SK-N-SH treated with all-trans-retinoic acid at 6 μM for 48 hours (cell line): ENCODE results near the gene TNIK.

Experiments
- ATAC-seq: fragments of 200-7000 bp; cut with Tn5 transposase; 3 replicates; pipeline ENCODE4 v1.9.1; 2020; ENCODE audit warnings: mild to moderate bottlenecking, moderate library complexity
- ARNTL ChIP-seq: fragments of 450-650 bp; formaldehyde crosslinking; IDR thresholded peaks from 2 replicates; pipeline ENCODE4 v1.5.0; 2020; ENCODE audit warnings: low read depth, mild to moderate bottlenecking, moderate library complexity, borderline replicate concordance
- BACH2 ChIP-seq: fragments of 250-450 bp; sonication (Bioruptor Pico); IDR thresholded peaks from 2 replicates; pipeline ENCODE4 v1.9.0; 2021; ENCODE audit warnings: mild to moderate bottlenecking, borderline replicate concordance
- CSDC2 ChIP-seq: fragments of 250-450 bp; sonication (Bioruptor Pico); IDR thresholded peaks from 2 replicates; pipeline ENCODE4 v1.5.0; 2020; ENCODE audit warnings: mild to moderate bottlenecking, moderate library complexity
- ESRRG ChIP-seq: fragments of 250-450 bp; sonication (Bioruptor Pico); IDR thresholded peaks from 2 replicates; pipeline ENCODE4 v1.6.1; 2021; ENCODE audit warnings: mild to moderate bottlenecking
- GLIS3 ChIP-seq: fragments of 250-450 bp; sonication (Bioruptor Pico); IDR thresholded peaks from 2 replicates; pipeline ENCODE4 v1.5.0; 2020; ENCODE audit warnings: mild to moderate bottlenecking, moderate library complexity
- ISL1 ChIP-seq: fragments of 250-450 bp; sonication (Bioruptor Pico); IDR thresholded peaks from 2 replicates; pipeline ENCODE4 v2.1.2; 2022; ENCODE audit warnings: mild to moderate bottlenecking, moderate library complexity
- OSR1 ChIP-seq: fragments of 250-450 bp; sonication (Bioruptor Pico); IDR thresholded peaks from 2 replicates; pipeline ENCODE4 v1.8.0; 2022; ENCODE audit warnings: moderate library complexity, mild to moderate bottlenecking, inconsistent platforms
- PPARA ChIP-seq: fragments of 250-450 bp; sonication (Bioruptor Pico); IDR thresholded peaks from 2 replicates; pipeline ENCODE4 v1.5.0; 2020; ENCODE audit warnings: mild to moderate bottlenecking, borderline replicate concordance
- RARB ChIP-seq: fragments of 250-450 bp; sonication (Bioruptor Pico); IDR thresholded peaks from 2 replicates; pipeline ENCODE4 v1.8.0; 2021; ENCODE audit warnings: mild to moderate bottlenecking, moderate library complexity
- SNAI2 ChIP-seq: fragments of 250-450 bp; sonication (Bioruptor Pico); IDR thresholded peaks from 2 replicates; pipeline ENCODE4 v1.5.0; 2020; ENCODE audit warnings: mild to moderate bottlenecking, moderate library complexity
- TCF4 ChIP-seq: fragments of 250-450 bp; sonication (Bioruptor Pico); IDR thresholded peaks from 2 replicates; pipeline ENCODE4 v1.8.0; 2021; ENCODE audit warnings: mild to moderate bottlenecking, moderate library complexity, borderline replicate concordance
- TOX ChIP-seq: fragments of 250-450 bp; sonication (Bioruptor Pico); IDR thresholded peaks from 2 replicates; pipeline ENCODE4 v1.8.0; 2021; ENCODE audit warnings: mild to moderate bottlenecking, moderate library complexity, borderline replicate concordance
- ZC3H10 ChIP-seq: fragments of 250-450 bp; sonication (Bioruptor Pico); IDR thresholded peaks from 2 replicates; pipeline ENCODE4 v1.5.1; 2021; ENCODE audit warnings: mild to moderate bottlenecking, moderate library complexity
- ZFP3 ChIP-seq: fragments of 250-450 bp; sonication (Bioruptor Pico); IDR thresholded peaks from 2 replicates; pipeline ENCODE4 v1.5.0; 2020; ENCODE audit warnings: mild to moderate bottlenecking, moderate library complexity
- ZNF565 ChIP-seq: fragments of 450-650 bp; formaldehyde crosslinking; conservative IDR thresholded peaks from 2 replicates; pipeline ENCODE4 v1.5.0; 2020; ENCODE audit warnings: low read depth, mild to moderate bottlenecking, moderate library complexity
- ZNF70 ChIP-seq: fragments of 450-650 bp; formaldehyde crosslinking; IDR thresholded peaks from 2 replicates; pipeline ENCODE4 v1.5.0; 2020; ENCODE audit warnings: mild to moderate bottlenecking, moderate library complexity
- ZNF8 ChIP-seq: fragments of 450-650 bp; formaldehyde crosslinking; IDR thresholded peaks from 2 replicates; pipeline ENCODE4 v1.5.0; 2020; ENCODE audit warnings: mild to moderate bottlenecking, moderate library complexity
- TF ChIP-seq, protein P1 (sequence below): fragments of 250-450 bp; sonication (Bioruptor Pico); IDR thresholded peaks from 2 replicates; pipeline ENCODE4 v1.8.0; 2021; ENCODE audit warnings: low read depth, mild to moderate bottlenecking, moderate library complexity, borderline replicate concordance
- TF ChIP-seq, protein P2 (sequence below): fragments of 250-450 bp; sonication (Bioruptor Pico); IDR thresholded peaks from 2 replicates; pipeline ENCODE4 v1.5.0; 2020; ENCODE audit warnings: mild to moderate bottlenecking, moderate library complexity
- TF ChIP-seq, protein P3 (sequence below): fragments of 250-450 bp; sonication (Bioruptor Pico); IDR thresholded peaks from 2 replicates; pipeline ENCODE4 v1.5.1; 2020; ENCODE audit warnings: low read depth, mild to moderate bottlenecking, moderate library complexity
- TF ChIP-seq, protein P4 (sequence below): fragments of 250-450 bp; sonication (Bioruptor Pico); IDR thresholded peaks from 2 replicates; pipeline ENCODE4 v1.8.0; 2020; ENCODE audit warnings: mild to moderate bottlenecking, moderate library complexity, borderline replicate concordance

TNIK gene

DNA sequence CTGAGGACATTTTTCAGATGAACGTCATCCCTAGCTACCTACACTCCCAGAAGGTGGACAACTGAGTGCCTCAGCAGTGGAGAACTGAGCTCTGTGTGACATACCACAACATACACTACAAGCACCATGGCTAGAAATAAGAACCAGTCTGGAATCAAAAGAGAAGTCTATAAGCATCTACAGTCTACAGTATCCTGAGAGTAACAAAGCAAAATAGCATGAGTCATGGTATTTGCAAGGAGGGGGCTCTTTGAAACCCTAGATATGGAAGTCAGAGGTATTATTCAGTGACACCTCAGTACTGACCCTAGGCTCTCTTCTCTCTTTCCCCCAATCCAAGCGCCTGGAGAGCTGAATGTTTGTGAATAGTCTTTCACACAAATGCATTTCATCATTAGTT, 87.5 kb downstream of the TNIK start (continued):
- TF ChIP-seq, protein P1, sequence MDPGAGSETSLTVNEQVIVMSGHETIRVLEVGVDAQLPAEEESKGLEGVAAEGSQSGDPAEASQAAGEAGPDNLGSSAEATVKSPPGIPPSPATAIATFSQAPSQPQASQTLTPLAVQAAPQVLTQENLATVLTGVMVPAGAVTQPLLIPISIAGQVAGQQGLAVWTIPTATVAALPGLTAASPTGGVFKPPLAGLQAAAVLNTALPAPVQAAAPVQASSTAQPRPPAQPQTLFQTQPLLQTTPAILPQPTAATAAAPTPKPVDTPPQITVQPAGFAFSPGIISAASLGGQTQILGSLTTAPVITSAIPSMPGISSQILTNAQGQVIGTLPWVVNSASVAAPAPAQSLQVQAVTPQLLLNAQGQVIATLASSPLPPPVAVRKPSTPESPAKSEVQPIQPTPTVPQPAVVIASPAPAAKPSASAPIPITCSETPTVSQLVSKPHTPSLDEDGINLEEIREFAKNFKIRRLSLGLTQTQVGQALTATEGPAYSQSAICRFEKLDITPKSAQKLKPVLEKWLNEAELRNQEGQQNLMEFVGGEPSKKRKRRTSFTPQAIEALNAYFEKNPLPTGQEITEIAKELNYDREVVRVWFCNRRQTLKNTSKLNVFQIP (CRISPR knock-in tag) = no peak
- TF ChIP-seq RARB (CRISPR knock-in tag) (no peak), GLIS3 (no peak)
- TF ChIP-seq, protein P2, sequence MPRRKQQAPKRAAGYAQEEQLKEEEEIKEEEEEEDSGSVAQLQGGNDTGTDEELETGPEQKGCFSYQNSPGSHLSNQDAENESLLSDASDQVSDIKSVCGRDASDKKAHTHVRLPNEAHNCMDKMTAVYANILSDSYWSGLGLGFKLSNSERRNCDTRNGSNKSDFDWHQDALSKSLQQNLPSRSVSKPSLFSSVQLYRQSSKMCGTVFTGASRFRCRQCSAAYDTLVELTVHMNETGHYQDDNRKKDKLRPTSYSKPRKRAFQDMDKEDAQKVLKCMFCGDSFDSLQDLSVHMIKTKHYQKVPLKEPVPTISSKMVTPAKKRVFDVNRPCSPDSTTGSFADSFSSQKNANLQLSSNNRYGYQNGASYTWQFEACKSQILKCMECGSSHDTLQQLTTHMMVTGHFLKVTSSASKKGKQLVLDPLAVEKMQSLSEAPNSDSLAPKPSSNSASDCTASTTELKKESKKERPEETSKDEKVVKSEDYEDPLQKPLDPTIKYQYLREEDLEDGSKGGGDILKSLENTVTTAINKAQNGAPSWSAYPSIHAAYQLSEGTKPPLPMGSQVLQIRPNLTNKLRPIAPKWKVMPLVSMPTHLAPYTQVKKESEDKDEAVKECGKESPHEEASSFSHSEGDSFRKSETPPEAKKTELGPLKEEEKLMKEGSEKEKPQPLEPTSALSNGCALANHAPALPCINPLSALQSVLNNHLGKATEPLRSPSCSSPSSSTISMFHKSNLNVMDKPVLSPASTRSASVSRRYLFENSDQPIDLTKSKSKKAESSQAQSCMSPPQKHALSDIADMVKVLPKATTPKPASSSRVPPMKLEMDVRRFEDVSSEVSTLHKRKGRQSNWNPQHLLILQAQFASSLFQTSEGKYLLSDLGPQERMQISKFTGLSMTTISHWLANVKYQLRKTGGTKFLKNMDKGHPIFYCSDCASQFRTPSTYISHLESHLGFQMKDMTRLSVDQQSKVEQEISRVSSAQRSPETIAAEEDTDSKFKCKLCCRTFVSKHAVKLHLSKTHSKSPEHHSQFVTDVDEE (CRISPR knock-in tag) = no peak

DNA sequence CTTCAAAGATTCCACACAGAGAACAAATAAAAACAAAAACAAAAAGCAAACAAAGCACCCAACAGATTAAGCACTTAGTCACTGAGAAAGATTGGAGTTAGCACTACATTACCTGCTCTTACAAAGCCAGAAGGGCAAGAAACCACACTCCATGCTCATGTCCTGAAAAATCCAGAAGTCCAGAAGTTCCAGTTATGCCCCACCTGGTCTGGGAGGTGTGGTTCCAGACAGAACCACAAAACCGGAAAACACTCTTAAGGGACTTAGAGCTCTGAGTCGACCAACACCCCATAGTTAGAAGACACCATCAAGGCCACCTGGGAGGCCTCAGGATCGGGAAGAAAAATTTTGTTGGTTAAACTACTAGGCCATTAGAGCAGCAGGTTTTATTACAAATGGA, 88.9 kb downstream of the TNIK start:
- ATAC-seq = no peak
- TF ChIP-seq, protein P3, sequence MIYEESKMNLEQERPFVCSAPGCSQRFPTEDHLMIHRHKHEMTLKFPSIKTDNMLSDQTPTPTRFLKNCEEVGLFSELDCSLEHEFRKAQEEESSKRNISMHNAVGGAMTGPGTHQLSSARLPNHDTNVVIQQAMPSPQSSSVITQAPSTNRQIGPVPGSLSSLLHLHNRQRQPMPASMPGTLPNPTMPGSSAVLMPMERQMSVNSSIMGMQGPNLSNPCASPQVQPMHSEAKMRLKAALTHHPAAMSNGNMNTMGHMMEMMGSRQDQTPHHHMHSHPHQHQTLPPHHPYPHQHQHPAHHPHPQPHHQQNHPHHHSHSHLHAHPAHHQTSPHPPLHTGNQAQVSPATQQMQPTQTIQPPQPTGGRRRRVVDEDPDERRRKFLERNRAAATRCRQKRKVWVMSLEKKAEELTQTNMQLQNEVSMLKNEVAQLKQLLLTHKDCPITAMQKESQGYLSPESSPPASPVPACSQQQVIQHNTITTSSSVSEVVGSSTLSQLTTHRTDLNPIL (CRISPR knock-in tag) = no peak
- no peak for TF ChIP-seq TOX (CRISPR knock-in tag)
- no peak for TF ChIP-seq OSR1 (CRISPR knock-in tag)
- TF ChIP-seq SNAI2 (CRISPR knock-in tag) = no peak
- no peak for TF ChIP-seq GLIS3
- TF ChIP-seq TCF4 = no peak
- TF ChIP-seq ESRRG (CRISPR knock-in tag) = no peak
- TF ChIP-seq, protein P2 (CRISPR knock-in tag) = no peak
- TF ChIP-seq ZNF70 (CRISPR knock-in tag) = no peak
- TF ChIP-seq BACH2 (CRISPR knock-in tag) = no peak
- TF ChIP-seq ZC3H10 = no peak
- TF ChIP-seq CSDC2 = no peak
- no peak for TF ChIP-seq RARB (CRISPR knock-in tag)
- TF ChIP-seq ZNF565 (CRISPR knock-in tag) = no peak

DNA sequence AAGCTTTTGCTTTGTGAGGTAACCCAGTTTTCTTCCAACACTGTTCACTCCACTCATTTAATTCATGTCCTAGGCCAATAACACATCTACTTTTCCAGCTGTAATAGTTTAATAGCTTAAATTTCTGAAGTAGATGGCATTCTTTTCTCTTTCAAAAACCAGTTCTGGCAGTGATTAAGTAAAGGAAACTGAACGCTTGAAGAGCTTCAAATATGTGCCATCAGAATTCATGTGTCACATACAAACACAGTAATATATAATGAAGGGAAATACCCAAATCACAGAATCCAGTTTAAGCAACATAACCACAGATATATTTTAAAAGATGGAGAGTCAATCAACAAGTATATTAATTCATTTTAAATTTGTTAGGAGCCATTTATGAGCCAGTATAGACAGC, 91.0 kb downstream of the TNIK start:
- TF ChIP-seq, protein P4, sequence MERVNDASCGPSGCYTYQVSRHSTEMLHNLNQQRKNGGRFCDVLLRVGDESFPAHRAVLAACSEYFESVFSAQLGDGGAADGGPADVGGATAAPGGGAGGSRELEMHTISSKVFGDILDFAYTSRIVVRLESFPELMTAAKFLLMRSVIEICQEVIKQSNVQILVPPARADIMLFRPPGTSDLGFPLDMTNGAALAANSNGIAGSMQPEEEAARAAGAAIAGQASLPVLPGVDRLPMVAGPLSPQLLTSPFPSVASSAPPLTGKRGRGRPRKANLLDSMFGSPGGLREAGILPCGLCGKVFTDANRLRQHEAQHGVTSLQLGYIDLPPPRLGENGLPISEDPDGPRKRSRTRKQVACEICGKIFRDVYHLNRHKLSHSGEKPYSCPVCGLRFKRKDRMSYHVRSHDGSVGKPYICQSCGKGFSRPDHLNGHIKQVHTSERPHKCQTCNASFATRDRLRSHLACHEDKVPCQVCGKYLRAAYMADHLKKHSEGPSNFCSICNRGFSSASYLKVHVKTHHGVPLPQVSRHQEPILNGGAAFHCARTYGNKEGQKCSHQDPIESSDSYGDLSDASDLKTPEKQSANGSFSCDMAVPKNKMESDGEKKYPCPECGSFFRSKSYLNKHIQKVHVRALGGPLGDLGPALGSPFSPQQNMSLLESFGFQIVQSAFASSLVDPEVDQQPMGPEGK (CRISPR knock-in tag) = no peak
- TF ChIP-seq TCF4 (no peak), PPARA (CRISPR knock-in tag) (no peak), CSDC2 (no peak), ZNF565 (CRISPR knock-in tag) (no peak), ZNF8 (CRISPR knock-in tag) (no peak), ISL1 (CRISPR knock-in tag) (no peak), ARNTL (CRISPR knock-in tag) (no peak), OSR1 (CRISPR knock-in tag) (no peak), ZFP3 (CRISPR knock-in tag) (no peak), SNAI2 (CRISPR knock-in tag) (no peak), BACH2 (CRISPR knock-in tag) (no peak), GLIS3 (no peak), RARB (CRISPR knock-in tag) (no peak), ZNF70 (CRISPR knock-in tag) (no peak)
- TF ChIP-seq, protein P3 (CRISPR knock-in tag) = no peak
- TF ChIP-seq, protein P1 (CRISPR knock-in tag) = no peak
- no peak for ATAC-seq
